Measurements from ENCODE around the gene LAMA5. TPM values are rescaled to one million over a fixed set of nuclear protein-coding genes. Genes with fewer than 3 reads are reported as not detected.

Gene LAMA5
- total and polyA plus RNA-seq, 4 donors, result 116 to 315 (median 244) TPM

DNA sequence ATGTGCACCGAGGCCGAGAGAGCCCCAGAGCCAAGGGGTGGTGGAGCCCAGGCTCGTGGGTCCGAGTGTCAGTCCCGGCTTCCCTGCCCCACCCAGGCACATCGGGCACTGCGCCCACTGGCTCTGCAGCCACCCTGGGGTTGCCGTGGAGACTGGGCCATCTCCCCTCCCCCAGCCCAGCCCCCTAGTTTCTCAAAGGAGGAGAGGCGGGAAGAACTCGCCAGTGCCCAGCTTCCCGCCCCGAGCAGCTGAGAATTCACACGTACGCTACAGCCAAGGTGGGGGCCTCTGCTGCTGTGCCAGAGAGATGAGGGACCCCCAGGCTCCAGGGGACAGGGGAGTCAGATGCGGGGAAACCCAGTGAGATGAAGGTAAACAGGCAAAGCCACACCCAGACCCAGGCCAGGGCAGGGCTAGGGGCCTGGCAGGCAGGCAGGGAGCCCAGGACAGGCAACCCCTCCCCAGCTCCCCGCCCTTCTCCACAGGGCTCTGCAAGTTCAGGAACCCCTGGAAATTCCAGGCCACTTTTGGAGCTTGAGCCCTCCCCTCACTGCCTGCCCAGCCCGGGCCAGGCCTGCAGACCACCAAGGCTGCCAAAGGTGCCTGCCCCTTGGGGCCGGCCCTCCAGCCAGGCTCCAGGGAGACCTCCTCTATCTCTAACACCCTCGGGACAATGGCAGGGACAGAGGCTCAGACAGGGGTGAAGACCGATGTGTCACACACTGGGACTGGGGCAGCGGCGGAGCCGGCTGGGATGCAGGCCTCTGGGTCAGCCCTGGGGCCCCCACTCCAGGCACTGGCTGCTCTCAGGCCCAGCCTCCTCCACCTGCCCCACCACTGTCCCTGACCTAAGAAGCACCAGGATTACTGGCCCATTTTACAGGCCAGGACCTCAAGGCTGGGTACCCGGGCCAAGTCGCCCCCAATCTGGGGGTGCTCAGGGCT, 6.0 kb downstream of the LAMA5 start:
- Histone ChIP-seq H3K4me3 (no peak overlapping the region), H3K36me3 (ENCODE audit: control insufficient read depth in 4 of 4, insufficient read depth in 4 of 4, low read length in 4 of 4) (peaks cover 0 to 8% (median 0%) of the 10 kb centered on the region in 4 donors), H3K9ac (ENCODE audit: insufficient read depth in 1 of 2, low read length in 2 of 2) (no peak overlapping the region), H3K4me1 (ENCODE audit: control insufficient read depth in 5 of 5, insufficient read depth in 5 of 5, low read length in 5 of 5) (peaks cover 11 to 77% (median 57%) of the 10 kb centered on the region in 5 donors), H3K9me3 (ENCODE audit: control insufficient read depth in 4 of 4, insufficient read depth in 3 of 4, low read length in 3 of 4) (no peaks in the 10 kb centered on the region), H3K27ac (ENCODE audit: low read depth in 1 of 2, low read length in 1 of 2) (peak overlapping the region; percentile 46 to 91), H3K27me3 (ENCODE audit: control insufficient read depth in 3 of 3, insufficient read depth in 3 of 3, low read length in 2 of 3) (no peaks in the 10 kb centered on the region)
- TF ChIP-seq, protein P1, sequence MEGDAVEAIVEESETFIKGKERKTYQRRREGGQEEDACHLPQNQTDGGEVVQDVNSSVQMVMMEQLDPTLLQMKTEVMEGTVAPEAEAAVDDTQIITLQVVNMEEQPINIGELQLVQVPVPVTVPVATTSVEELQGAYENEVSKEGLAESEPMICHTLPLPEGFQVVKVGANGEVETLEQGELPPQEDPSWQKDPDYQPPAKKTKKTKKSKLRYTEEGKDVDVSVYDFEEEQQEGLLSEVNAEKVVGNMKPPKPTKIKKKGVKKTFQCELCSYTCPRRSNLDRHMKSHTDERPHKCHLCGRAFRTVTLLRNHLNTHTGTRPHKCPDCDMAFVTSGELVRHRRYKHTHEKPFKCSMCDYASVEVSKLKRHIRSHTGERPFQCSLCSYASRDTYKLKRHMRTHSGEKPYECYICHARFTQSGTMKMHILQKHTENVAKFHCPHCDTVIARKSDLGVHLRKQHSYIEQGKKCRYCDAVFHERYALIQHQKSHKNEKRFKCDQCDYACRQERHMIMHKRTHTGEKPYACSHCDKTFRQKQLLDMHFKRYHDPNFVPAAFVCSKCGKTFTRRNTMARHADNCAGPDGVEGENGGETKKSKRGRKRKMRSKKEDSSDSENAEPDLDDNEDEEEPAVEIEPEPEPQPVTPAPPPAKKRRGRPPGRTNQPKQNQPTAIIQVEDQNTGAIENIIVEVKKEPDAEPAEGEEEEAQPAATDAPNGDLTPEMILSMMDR (IDR thresholded peaks at IDR 0.05; ENCODE audit: control extremely low read depth, extremely low read depth), result no peak
- no peak for ATAC-seq (ENCODE audit: insufficient read depth, low FRiP score)
- DNase-seq, result peak; percentile 37 to 67 (median 43)
- 40 to 67% methylated on average over 23 to 25 of the region's 25 CpGs for WGBS, 2 donors

DNA sequence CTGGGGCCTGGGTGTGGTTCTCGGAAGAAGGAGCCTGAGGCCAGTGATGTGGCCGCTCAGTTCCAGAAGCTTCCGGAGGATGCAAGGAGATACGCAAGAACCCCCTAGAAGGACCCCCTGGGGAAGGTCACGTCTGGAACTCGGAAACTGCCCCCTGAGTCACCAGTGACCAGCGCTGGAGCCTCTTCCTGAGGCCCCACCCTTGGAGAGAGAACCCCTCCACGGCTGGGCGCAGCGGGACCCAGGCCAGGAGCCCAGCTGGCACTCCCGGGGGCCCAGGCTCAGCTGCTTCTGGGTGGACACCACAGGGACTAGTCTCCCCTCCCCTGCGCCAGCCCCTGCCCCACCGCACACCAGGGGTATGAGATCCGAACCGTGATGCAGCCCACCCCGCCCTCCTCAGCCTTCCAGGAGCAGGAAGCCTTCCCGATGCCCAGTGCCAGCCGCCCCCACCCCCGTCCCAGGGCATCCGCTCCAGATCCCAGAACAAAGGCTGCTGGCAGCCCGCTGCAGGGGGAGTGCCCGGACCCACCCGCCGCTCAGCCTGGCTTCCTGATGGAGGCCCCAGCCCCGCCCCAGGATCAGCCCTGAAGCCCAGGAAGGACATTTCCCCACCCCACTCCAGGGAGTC, 7.5 kb downstream of the LAMA5 start:
- H3K9ac ChIP-seq (ENCODE audit: insufficient read depth in 1 of 2, low read length in 2 of 2), result no peak overlapping the region
- 53 to 78% methylated on average over 21 to 25 of the region's 25 CpGs for WGBS, 2 donors
- H3K27me3 ChIP-seq (ENCODE audit: control insufficient read depth in 3 of 3, insufficient read depth in 3 of 3, low read length in 2 of 3), result no peaks in the 10 kb centered on the region
- peak overlapping the region; percentile 87 to 91 for H3K27ac ChIP-seq (ENCODE audit: low read depth in 1 of 2, low read length in 1 of 2)
- peak in 2 of 3 donors; percentile 15 for DNase-seq
- H3K36me3 ChIP-seq (ENCODE audit: control insufficient read depth in 4 of 4, insufficient read depth in 4 of 4, low read length in 4 of 4), result peaks cover 0 to 11% (median 0%) of the 10 kb centered on the region in 4 donors
- TF ChIP-seq, protein P1 (IDR thresholded peaks at IDR 0.05; ENCODE audit: control extremely low read depth, extremely low read depth), result no peak
- H3K4me1 ChIP-seq (ENCODE audit: control insufficient read depth in 5 of 5, insufficient read depth in 5 of 5, low read length in 5 of 5), result peaks cover 13 to 83% (median 65%) of the 10 kb centered on the region in 5 donors
- H3K4me3 ChIP-seq, result no peak overlapping the region
- no peak for ATAC-seq (ENCODE audit: insufficient read depth, low FRiP score)
- no peaks in the 10 kb centered on the region for H3K9me3 ChIP-seq (ENCODE audit: control insufficient read depth in 4 of 4, insufficient read depth in 3 of 4, low read length in 3 of 4)

DNA sequence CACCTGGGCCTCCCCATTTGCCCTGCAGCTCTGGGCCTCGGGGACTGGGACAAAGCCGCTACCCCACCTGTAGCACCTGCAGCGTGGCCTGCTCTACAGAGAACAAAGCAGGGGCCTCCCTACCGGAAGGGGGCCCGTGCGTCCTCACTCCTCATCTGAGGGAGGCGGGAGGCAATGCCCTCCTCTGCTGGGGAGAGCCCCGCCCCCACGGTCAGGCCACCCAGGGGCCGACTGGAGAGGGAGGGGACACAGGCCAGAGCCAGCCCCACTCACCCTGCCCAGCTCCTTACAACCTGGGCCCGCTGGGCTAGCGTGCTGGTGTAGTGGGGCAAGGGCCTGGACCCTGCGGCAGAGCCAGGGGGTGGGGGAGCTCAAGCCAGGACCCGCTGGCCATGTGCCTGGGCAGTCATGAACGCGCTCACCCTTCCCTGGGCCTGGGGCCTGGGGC, 8.0 kb downstream of the LAMA5 start:
- Histone ChIP-seq H3K9me3 (ENCODE audit: control insufficient read depth in 4 of 4, insufficient read depth in 3 of 4, low read length in 3 of 4) (no peaks in the 10 kb centered on the region), H3K4me3 (no peak overlapping the region), H3K27me3 (ENCODE audit: control insufficient read depth in 3 of 3, insufficient read depth in 3 of 3, low read length in 2 of 3) (no peaks in the 10 kb centered on the region), H3K4me1 (ENCODE audit: control insufficient read depth in 5 of 5, insufficient read depth in 5 of 5, low read length in 5 of 5) (peaks cover 13 to 79% (median 64%) of the 10 kb centered on the region in 5 donors), H3K27ac (ENCODE audit: low read depth in 1 of 2, low read length in 1 of 2) (peak overlapping the region; percentile 87 to 91), H3K36me3 (ENCODE audit: control insufficient read depth in 4 of 4, insufficient read depth in 4 of 4, low read length in 4 of 4) (peaks cover 0 to 13% (median 0%) of the 10 kb centered on the region in 4 donors), H3K9ac (ENCODE audit: insufficient read depth in 1 of 2, low read length in 2 of 2) (no peak overlapping the region)
- DNase-seq (peak in 2 of 3 donors; percentile 40 to 59), ATAC-seq (ENCODE audit: insufficient read depth, low FRiP score) (no peak)
- TF ChIP-seq, protein P1 (IDR thresholded peaks at IDR 0.05; ENCODE audit: control extremely low read depth, extremely low read depth), result no peak
- 54 to 68% methylated on average over 15 to 16 of the region's 16 CpGs for WGBS, 2 donors
